MM.1S (cell line): ENCODE measurements around the gene C8G.

Source experiments
- EZH2 ChIP-seq: fragments of 300-600 bp; sonication (generic); optimal IDR thresholded peaks from 2 replicates; pipeline ENCODE3; 2017; ENCODE audit warnings: low read depth, mild to moderate bottlenecking, antibody characterized with exemption, low read length, mixed read lengths
- TF ChIP-seq, protein P1 (sequence below): fragments of 300-600 bp; sonication (generic); IDR thresholded peaks from 2 replicates; pipeline ENCODE4 v1.5.1; 2016; ENCODE audit warnings: antibody characterized with exemption, low read length, mixed read lengths

- TF ChIP-seq, protein P1, sequence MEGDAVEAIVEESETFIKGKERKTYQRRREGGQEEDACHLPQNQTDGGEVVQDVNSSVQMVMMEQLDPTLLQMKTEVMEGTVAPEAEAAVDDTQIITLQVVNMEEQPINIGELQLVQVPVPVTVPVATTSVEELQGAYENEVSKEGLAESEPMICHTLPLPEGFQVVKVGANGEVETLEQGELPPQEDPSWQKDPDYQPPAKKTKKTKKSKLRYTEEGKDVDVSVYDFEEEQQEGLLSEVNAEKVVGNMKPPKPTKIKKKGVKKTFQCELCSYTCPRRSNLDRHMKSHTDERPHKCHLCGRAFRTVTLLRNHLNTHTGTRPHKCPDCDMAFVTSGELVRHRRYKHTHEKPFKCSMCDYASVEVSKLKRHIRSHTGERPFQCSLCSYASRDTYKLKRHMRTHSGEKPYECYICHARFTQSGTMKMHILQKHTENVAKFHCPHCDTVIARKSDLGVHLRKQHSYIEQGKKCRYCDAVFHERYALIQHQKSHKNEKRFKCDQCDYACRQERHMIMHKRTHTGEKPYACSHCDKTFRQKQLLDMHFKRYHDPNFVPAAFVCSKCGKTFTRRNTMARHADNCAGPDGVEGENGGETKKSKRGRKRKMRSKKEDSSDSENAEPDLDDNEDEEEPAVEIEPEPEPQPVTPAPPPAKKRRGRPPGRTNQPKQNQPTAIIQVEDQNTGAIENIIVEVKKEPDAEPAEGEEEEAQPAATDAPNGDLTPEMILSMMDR: no peak
- TF ChIP-seq EZH2: no peak
Observed at GRCh38 chr9:136910197-136910900, 34.7 kb upstream of the C8G start.
